DOHH2 (cell line): ENCODE measurements around the gene FGF21.

ENCODE experiments used
- H3F3A ChIP-seq: fragments of 200-600 bp; sonication (generic), shearing (Covaris generic); 2 replicates; pipeline ENCODE4 v1.6.0; 2016; ENCODE audit warnings: antibody characterized with exemption, mild to moderate bottlenecking; ENCODE audit not compliant: control insufficient read depth, insufficient read depth
- H3K27ac ChIP-seq: fragments of 200-600 bp; sonication (generic); 2 replicates; pipeline ENCODE4 v1.5.1; 2014; ENCODE audit warnings: low read depth, mild to moderate bottlenecking, low read length, moderate library complexity
- H3K27me3 ChIP-seq: fragments of 200-600 bp; sonication (generic); 2 replicates; pipeline ENCODE4 v1.6.1; 2014; ENCODE audit warnings: mild to moderate bottlenecking, low read length, mixed read lengths; ENCODE audit not compliant: control insufficient read depth
- H3K36me3 ChIP-seq: fragments of 200-600 bp; sonication (generic); 2 replicates; pipeline ENCODE4 v1.6.1; 2014; ENCODE audit warnings: mild to moderate bottlenecking, low read length, moderate library complexity, mixed read lengths; ENCODE audit not compliant: control insufficient read depth
- H3K4me1 ChIP-seq: fragments of 200-600 bp; sonication (generic); 2 replicates; pipeline ENCODE4 v1.6.1; 2014; ENCODE audit warnings: mild to moderate bottlenecking, low read length, mixed read lengths; ENCODE audit not compliant: control insufficient read depth
- H3K4me2 ChIP-seq: fragments of 200-600 bp; sonication (generic); 2 replicates; pipeline ENCODE4 v1.6.0; 2014; ENCODE audit warnings: mild to moderate bottlenecking, low read length, moderate library complexity
- H3K4me3 ChIP-seq: fragments of 200-600 bp; sonication (generic); 2 replicates; pipeline ENCODE4 v1.5.1; 2014; ENCODE audit warnings: mild to moderate bottlenecking, low read length, mixed read lengths
- H3K79me2 ChIP-seq: fragments of 200-600 bp; sonication (generic); 2 replicates; pipeline ENCODE4 v1.6.1; 2014; ENCODE audit warnings: mild to moderate bottlenecking, low read length, mixed read lengths; ENCODE audit not compliant: control insufficient read depth
- H3K9me2 ChIP-seq: fragments of 200-600 bp; sonication (generic); replicated peaks from 2 replicates; pipeline ENCODE4 v1.6.1; 2014; ENCODE audit warnings: mild to moderate bottlenecking, low read length, mixed read lengths; ENCODE audit not compliant: control insufficient read depth
- H3K9me3 ChIP-seq: fragments of 200-600 bp; sonication (generic); 2 replicates; pipeline ENCODE4 v1.6.1; 2014; ENCODE audit warnings: antibody characterized with exemption, low read length, mixed read lengths; ENCODE audit not compliant: control insufficient read depth, insufficient read depth
- H4K20me1 ChIP-seq: fragments of 200-600 bp; sonication (generic); 2 replicates; pipeline ENCODE4 v1.6.0; 2014; ENCODE audit warnings: low read depth, mild to moderate bottlenecking, antibody characterized with exemption, low read length, moderate library complexity; ENCODE audit not compliant: control insufficient read depth, insufficient read depth
- EZH2phosphoT487 ChIP-seq: fragments of 200-600 bp; sonication (generic); IDR thresholded peaks from 2 replicates; pipeline ENCODE4 v1.6.1; 2017; ENCODE audit warnings: borderline replicate concordance, mild to moderate bottlenecking, antibody characterized with exemption, low read length, moderate library complexity, mixed read lengths
- TF ChIP-seq, protein P1 (sequence below): fragments of 200-600 bp; sonication (generic); IDR thresholded peaks from one replicate; pipeline ENCODE4 v1.5.1; 2014; ENCODE audit warnings: antibody characterized with exemption, mild to moderate bottlenecking, low read depth, low read length; ENCODE audit not compliant: poor library complexity, severe bottlenecking

Gene FGF21

DNA sequence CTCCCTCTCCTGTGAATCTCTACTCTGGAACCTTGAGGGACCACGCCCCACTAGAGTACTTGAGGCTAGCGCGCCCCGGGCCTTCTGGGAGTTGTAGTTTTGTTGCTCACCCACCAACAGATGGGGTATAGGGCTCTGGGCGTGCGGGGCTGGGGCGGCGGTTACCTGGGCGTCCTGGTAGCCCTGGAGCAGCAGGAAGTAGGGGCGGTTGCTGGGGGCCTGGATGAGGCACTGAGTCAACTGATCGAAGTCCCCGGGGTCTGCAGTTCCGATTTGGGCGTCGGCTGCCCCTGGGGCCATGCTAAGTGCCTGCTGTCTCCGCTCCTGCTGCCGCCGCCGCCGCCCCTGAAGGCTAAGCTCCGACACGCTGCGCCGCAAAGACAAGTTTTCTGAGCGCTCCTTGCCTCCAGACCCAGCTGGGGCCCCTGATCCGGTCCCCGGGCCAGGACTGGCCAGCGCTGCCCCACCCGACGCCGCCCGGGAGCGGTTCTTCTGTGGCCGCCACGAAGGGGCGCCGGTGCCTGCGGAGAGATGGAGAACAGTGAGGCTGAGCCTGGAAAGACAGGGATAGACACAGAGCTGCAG lies 20.2 kb upstream of the FGF21 start:
- peaks cover 11% of the 10 kb centered on the region for H3K4me1 ChIP-seq
- H3K4me2 ChIP-seq = no peak overlapping the region
- H3K4me3 ChIP-seq = no peak overlapping the region
- no peaks in the 10 kb centered on the region for H3K9me2 ChIP-seq
- H3K79me2 ChIP-seq = no peaks in the 10 kb centered on the region
- H3K27ac ChIP-seq = no peak overlapping the region
- H4K20me1 ChIP-seq = no peaks in the 10 kb centered on the region
- 0 out of 2 replicates have a peak, but pooled peaks cover 3% of the 10 kb centered on the region for H3K27me3 ChIP-seq
- no peak for TF ChIP-seq EZH2phosphoT487
- TF ChIP-seq, protein P1, sequence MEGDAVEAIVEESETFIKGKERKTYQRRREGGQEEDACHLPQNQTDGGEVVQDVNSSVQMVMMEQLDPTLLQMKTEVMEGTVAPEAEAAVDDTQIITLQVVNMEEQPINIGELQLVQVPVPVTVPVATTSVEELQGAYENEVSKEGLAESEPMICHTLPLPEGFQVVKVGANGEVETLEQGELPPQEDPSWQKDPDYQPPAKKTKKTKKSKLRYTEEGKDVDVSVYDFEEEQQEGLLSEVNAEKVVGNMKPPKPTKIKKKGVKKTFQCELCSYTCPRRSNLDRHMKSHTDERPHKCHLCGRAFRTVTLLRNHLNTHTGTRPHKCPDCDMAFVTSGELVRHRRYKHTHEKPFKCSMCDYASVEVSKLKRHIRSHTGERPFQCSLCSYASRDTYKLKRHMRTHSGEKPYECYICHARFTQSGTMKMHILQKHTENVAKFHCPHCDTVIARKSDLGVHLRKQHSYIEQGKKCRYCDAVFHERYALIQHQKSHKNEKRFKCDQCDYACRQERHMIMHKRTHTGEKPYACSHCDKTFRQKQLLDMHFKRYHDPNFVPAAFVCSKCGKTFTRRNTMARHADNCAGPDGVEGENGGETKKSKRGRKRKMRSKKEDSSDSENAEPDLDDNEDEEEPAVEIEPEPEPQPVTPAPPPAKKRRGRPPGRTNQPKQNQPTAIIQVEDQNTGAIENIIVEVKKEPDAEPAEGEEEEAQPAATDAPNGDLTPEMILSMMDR = no peak
- H3F3A ChIP-seq = peaks cover 3% of the 10 kb centered on the region; the same call in 1 of the 2 replicates
- no peaks in the 10 kb centered on the region for H3K36me3 ChIP-seq
- H3K9me3 ChIP-seq = no peaks in the 10 kb centered on the region

DNA sequence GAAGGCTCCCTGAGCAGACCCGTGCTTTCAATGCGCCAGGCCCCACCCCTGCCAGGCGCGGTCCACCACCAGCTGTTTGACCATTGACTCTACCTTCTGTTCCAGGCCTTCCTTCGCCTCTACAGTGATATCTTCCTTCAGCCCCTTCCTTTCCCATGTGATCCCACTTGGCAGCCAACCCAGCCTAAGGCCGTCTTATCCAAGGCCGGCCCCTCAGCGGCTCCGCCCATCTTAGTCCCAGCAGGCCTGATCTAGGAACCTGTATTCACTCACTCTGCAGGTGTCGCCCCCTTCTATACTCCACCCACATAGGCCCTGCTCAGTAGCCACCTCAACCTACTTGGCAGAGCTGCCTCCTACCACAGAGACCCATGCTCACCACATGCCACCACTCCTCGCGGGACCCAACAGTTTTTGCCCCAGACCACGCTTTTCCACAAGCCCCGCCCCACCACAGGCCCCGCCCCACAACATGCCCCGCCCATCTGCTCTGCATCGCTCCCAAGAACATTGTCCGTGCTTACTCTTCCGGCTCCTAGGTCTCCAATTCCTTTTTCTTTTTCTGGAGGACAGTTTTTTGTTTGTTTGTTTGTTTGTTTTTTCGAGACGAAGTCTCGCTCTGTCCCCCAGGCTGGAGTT lies 17.8 kb upstream of the FGF21 start:
- H4K20me1 ChIP-seq = no peaks in the 10 kb centered on the region
- TF ChIP-seq, protein P1 = no peak
- TF ChIP-seq EZH2phosphoT487 = no peak
- H3K4me1 ChIP-seq = peaks cover 22% of the 10 kb centered on the region
- no peak overlapping the region for H3K4me2 ChIP-seq
- no peaks in the 10 kb centered on the region for H3K9me3 ChIP-seq
- H3K36me3 ChIP-seq = no peaks in the 10 kb centered on the region
- no peaks in the 10 kb centered on the region for H3K9me2 ChIP-seq
- no peak overlapping the region for H3K27ac ChIP-seq
- H3K27me3 ChIP-seq = 0 out of 2 replicates have a peak, but pooled peaks cover 6% of the 10 kb centered on the region
- H3F3A ChIP-seq = peaks cover 3% of the 10 kb centered on the region; the same call in 1 of the 2 replicates
- no peak overlapping the region for H3K4me3 ChIP-seq
- no peaks in the 10 kb centered on the region for H3K79me2 ChIP-seq

DNA sequence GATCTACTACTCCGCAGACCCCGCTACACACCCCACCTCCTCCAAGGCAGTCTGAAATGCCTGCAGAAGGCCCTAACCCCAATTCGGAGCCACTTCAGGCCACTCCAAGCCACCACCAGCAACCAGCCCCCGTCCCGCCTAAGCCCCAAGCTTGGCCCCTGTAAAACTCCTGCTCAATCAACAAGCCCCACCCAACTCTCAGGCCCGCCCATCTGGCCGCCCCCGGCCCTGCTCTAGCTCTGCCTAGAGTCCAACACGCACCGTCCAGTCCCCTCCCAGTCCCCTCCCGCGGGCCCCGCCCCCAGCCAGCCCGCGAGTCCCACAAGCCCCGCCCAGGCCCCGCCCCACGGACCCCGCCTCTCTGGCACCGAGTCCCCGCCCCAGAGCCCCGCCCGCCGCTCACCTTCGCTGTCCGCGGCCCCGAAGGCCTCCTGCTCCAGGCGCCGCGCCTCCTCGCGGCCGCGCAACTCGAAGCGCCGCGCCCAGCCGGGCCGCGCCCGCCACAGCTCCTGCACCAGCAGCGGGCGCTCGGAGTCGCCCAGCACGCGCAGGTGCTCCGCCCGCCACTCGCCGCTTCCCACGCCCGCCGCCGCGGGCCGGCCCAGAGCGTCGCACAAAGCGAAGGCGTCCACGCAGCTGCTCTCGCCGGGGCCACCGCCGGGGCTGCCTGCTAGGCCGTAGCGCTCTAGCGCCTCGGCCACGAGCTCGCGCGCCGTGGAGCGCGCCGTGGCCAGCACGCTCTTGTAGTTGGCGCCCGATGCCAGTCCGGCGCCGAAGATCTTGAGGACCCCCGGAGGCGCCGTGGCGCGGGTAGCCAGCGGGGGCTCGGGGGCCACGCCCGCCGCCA lies 16.5 kb upstream of the FGF21 start:
- peak overlapping the region; percentile 39 for H3K4me3 ChIP-seq
- peaks cover 3% of the 10 kb centered on the region; the same call in 1 of the 2 replicates for H3F3A ChIP-seq
- H3K9me2 ChIP-seq = no peaks in the 10 kb centered on the region
- TF ChIP-seq, protein P1 = peak; percentile 43
- no peak for TF ChIP-seq EZH2phosphoT487
- no peaks in the 10 kb centered on the region for H3K36me3 ChIP-seq
- no peaks in the 10 kb centered on the region for H3K79me2 ChIP-seq
- 0 out of 2 replicates have a peak, but pooled peaks cover 6% of the 10 kb centered on the region for H3K27me3 ChIP-seq
- no peaks in the 10 kb centered on the region for H4K20me1 ChIP-seq
- H3K9me3 ChIP-seq = no peaks in the 10 kb centered on the region
- H3K27ac ChIP-seq = no peak overlapping the region
- peaks cover 22% of the 10 kb centered on the region for H3K4me1 ChIP-seq
- peak overlapping the region; percentile 63 for H3K4me2 ChIP-seq
